ENCODE measurements around the gene UNC79.

UNC79 gene

DNA sequence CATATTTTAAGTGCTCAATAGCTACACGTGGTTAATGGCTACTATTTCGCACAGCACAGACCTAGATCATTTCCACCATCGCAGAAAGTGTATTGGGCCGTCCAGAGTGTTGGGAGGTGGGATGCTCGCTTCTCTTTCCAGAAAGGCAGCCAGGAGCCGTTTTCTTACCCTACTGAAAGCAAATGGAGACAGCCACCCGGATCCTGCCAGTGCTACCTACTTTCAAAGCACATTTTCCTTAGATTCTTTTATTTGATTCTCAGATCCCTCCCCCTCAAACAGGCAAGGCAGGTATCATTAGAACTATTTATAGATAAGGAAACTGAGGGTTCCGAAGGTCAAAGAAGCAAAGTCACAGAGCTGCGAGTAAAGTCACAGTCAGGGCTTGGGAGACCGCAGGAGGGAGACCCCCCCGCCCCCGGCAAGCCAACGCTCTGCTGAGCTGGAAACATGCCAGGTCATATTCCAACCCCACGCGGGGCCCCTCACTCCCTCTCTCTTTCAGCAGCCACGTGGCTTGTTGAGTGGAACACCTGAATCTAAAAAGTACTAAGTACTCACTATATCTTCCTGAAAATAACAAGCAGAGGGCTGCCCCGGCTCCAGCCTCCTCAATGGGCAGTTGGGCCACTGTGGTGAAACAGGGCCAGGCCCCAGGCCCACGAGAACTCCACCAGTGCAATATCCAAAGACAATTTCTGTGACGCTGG is 321.4 kb downstream of the UNC79 start:
- DNase-seq (ENCODE audit: low read depth): no peak

DNA sequence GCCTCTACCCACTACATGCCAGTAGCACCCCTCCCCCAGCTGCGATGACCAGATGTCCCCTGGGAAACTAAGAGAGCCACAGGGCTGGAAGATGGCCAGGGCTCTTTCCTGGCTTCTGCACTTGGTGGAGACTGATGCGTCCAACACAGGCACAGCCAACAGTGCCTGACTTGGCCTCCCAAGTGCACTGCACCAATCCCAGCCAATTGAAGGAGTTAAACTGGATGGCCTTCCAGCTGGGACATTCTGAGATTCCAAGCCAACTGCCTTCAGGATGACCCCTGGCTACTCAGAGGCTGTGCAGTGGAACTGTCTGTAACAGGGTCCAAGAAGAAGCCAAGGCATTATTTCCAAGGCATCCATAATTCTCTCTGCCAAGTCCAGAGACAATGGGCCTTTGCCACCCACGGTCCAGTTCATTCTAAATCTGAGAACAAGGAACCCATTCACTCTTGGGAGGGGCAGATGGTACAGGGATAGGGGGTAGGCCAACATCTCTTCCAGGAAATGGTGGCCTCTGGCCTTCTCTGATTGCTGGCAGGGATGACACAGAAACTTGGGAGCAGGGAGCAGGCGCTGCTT is 322.3 kb downstream of the UNC79 start:
- DNase-seq (ENCODE audit: low read depth): no peak

DNA sequence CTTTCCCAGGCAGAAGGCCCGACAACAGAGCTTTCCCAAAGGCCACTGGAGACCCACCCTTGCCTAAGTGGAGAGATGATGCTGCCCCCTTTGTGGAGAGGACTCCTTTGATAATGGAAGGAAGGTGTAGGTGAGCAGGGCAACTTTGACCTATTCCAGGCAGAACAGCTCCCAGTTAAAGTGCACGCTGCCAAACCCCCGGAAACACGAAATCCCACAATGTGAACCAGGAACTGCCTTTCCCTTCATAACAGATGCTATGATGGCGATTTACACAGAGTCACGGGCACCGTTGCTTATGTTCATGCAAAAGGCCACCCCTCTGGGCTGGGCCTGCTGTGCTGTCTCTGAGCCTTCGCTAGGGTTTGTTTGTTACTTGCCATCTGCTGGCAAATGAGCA is 322.9 kb downstream of the UNC79 start:
- no peak for DNase-seq (ENCODE audit: low read depth)

DNA sequence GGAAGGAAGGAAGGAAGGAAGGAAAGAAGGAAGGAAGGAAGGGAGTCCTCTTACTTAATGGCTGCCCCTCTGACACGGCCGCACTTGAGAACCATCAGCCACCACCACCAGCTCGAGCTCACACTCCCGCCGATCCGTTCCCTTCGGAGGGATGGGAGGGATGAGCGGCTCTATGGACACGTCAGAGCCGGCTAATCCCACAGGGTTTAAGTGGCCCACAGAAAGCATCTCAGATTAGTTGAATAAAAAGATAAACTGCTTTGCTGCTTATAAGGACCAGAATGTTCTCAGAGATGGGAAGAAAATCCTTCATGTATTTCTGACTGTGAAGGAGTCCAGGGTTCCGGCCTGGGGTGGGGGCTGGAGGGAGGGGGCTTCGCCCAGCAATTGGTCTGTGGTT is 326.5 kb downstream of the UNC79 start:
- no peak for DNase-seq (ENCODE audit: low read depth)
